ENCODE data around the gene EIF3I.

Gene EIF3I

DNA sequence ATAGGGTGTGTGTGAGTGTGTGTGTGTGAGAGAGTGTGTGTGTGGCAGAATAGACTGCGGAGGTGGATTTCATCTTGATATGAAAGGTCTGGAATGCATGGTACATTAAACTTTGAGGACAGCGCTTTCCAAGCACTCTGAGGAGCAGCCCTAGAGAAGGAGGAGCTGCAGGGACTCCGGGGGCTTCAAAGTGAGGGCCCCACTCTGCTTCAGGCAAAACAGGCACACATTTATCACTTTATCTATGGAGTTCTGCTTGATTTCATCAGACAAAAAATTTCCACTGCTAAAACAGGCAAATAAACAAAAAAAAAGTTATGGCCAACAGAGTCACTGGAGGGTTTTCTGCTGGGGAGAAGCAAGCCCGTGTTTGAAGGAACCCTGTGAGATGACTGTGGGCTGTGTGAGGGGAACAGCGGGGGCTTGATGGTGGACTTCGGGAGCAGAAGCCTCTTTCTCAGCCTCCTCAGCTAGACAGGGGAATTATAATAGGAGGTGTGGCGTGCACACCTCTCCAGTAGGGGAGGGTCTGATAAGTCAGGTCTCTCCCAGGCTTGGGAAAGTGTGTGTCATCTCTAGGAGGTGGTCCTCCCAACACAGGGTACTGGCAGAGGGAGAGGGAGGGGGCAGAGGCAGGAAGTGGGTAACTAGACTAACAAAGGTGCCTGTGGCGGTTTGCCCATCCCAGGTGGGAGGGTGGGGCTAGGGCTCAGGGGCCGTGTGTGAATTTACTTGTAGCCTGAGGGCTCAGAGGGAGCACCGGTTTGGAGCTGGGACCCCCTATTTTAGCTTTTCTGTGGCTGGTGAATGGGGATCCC lies 51.4 kb downstream of the EIF3I start:
- TF ChIP-seq, protein P1, sequence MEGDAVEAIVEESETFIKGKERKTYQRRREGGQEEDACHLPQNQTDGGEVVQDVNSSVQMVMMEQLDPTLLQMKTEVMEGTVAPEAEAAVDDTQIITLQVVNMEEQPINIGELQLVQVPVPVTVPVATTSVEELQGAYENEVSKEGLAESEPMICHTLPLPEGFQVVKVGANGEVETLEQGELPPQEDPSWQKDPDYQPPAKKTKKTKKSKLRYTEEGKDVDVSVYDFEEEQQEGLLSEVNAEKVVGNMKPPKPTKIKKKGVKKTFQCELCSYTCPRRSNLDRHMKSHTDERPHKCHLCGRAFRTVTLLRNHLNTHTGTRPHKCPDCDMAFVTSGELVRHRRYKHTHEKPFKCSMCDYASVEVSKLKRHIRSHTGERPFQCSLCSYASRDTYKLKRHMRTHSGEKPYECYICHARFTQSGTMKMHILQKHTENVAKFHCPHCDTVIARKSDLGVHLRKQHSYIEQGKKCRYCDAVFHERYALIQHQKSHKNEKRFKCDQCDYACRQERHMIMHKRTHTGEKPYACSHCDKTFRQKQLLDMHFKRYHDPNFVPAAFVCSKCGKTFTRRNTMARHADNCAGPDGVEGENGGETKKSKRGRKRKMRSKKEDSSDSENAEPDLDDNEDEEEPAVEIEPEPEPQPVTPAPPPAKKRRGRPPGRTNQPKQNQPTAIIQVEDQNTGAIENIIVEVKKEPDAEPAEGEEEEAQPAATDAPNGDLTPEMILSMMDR (IDR thresholded peaks at IDR 0.05; ENCODE audit: control insufficient read depth, insufficient read depth, low read depth, low read length, missing control alignments) = no peak
- no peak overlapping the region for H3K4me3 ChIP-seq (ENCODE audit: control insufficient read depth, low read depth, low read length)
- no peak for DNase-seq (ENCODE audit: low read depth)

DNA sequence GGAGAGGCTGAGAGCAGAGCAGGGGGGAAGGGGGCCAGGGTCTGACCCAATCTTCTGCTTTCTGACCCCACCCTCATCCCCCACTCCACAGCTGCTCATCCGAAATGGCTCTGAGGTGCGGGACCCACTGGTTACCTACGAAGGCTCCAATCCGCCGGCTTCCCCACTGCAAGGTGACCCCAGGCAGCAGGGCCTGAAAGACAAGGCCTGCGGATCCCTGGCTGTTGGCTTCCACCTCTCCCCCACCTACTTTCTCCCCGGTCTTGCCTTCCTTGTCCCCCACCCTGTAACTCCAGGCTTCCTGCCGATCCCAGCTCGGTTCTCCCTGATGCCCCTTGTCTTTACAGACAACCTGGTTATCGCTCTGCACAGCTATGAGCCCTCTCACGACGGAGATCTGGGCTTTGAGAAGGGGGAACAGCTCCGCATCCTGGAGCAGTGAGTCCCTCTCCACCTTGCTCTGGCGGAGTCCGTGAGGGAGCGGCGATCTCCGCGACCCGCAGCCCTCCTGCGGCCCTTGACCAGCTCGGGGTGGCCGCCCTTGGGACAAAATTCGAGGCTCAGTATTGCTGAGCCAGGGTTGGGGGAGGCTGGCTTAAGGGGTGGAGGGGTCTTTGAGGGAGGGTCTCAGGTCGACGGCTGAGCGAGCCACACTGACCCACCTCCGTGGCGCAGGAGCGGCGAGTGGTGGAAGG lies 52.6 kb downstream of the EIF3I start:
- H3K4me3 ChIP-seq (ENCODE audit: control insufficient read depth, low read depth, low read length) = no peak overlapping the region
- DNase-seq (ENCODE audit: low read depth) = no peak
- TF ChIP-seq, protein P1 (IDR thresholded peaks at IDR 0.05; ENCODE audit: control insufficient read depth, insufficient read depth, low read depth, low read length, missing control alignments) = no peak

DNA sequence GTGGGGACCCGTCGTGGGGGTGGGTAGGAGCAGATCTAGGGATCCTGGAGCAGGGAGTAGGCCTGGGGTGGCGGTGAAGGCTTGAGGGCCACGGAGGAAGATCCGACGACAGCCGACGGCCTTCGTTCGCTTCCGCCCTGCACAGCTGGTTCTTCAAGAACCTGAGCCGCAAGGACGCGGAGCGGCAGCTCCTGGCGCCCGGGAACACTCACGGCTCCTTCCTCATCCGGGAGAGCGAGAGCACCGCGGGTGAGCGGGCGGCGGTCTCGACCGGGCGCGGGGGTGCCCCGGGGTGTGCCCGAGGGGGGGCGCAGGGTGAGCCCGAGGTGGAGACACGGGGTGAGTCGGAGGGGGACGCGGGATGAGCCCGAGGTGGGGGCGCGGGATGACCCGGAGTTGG lies 53.2 kb downstream of the EIF3I start:
- H3K4me3 ChIP-seq (ENCODE audit: control insufficient read depth, low read depth, low read length) = no peak overlapping the region
- no peak for DNase-seq (ENCODE audit: low read depth)
- TF ChIP-seq, protein P1 (IDR thresholded peaks at IDR 0.05; ENCODE audit: control insufficient read depth, insufficient read depth, low read depth, low read length, missing control alignments) = no peak

DNA sequence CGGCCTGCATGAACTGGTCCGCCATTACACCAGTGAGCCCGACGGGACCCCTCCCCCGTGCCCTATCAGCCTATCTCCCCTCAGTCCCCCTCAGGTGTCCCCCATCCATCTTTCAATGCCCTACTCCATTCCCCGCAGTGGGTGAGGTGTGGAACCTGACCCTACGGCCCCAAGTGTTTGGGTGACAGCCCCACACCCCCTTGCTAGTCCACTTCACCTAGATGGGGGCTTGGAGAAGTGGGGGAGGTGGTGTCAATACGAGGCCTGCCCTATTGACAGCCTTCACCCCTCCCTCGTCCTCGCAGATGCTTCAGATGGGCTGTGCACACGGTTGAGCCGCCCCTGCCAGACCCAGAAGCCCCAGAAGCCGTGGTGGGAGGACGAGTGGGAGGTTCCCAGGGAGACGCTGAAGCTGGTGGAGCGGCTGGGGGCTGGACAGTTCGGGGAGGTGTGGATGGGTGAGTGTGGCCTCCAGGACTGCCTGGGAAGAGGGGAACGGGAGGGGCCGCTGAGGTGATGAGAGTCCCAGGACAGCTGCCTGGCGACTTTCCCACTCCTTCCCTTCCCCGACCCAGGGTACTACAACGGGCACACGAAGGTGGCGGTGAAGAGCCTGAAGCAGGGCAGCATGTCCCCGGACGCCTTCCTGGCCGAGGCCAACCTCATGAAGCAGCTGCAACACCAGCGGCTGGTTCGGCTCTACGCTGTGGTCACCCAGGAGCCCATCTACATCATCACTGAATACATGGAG lies 54.0 kb downstream of the EIF3I start:
- no peak overlapping the region for H3K4me3 ChIP-seq (ENCODE audit: control insufficient read depth, low read depth, low read length)
- no peak for DNase-seq (ENCODE audit: low read depth)
- TF ChIP-seq, protein P1 (IDR thresholded peaks at IDR 0.05; ENCODE audit: control insufficient read depth, insufficient read depth, low read depth, low read length, missing control alignments) = no peak

All from AG09309 (cell line).